Activated CD4-positive, alpha-beta T cell treated with anti-CD3 and anti-CD28 coated beads for 36 hours (primary cell): ENCODE results near the gene TMEM119. TPM values are rescaled to one million over a fixed set of nuclear protein-coding genes. Genes with fewer than 3 reads are reported as not detected.
"Not testable (repeated sequence)": the region's sequence is repeated elsewhere in the genome, so short reads cannot be mapped to it uniquely, and the experiment has no call there.

Experiments used
- ATAC-seq: fragments of 200-7000 bp; cut with Tn5 transposase; one replicate; pipeline ENCODE4 v1.10.0; 2021; ENCODE audit warnings: mild to moderate bottlenecking, moderate library complexity
- CTCF ChIA-PET: fragments of 350-600 bp; sonication (Branson Sonifier 250); formaldehyde crosslinking; loops from one replicate; lab custom pipeline; 2021; ENCODE audit warnings: antibody characterized with exemption; lab: Charles Lee
- POLR2A ChIA-PET: fragments of 350-600 bp; sonication (Branson Sonifier 250); formaldehyde crosslinking; loops from one replicate; lab custom pipeline; 2021; ENCODE audit warnings: antibody characterized with exemption, inconsistent platforms; lab: Charles Lee
- DNase-seq: peaks from one replicate; pipeline ENCODE4 v3.0.0-alpha.2; 2020
- H3K27ac Mint-ChIP-seq: one replicate; pipeline ENCODE4 v1.8.0; 2021; ENCODE audit warnings: mixed read lengths
- H3K27me3 Mint-ChIP-seq: one replicate; pipeline ENCODE4 v1.8.0; 2021; ENCODE audit warnings: mixed read lengths
- H3K36me3 Mint-ChIP-seq: one replicate; pipeline ENCODE4 v1.8.0; 2021; ENCODE audit warnings: low read depth, mixed read lengths
- H3K4me1 Mint-ChIP-seq: one replicate; pipeline ENCODE4 v1.8.0; 2021; ENCODE audit warnings: mixed read lengths
- H3K4me3 Mint-ChIP-seq: one replicate; pipeline ENCODE4 v1.8.0; 2021; ENCODE audit warnings: mild to moderate bottlenecking, moderate library complexity, mixed read lengths
- H3K9me3 Mint-ChIP-seq: one replicate; pipeline ENCODE4 v1.8.0; 2021; ENCODE audit warnings: low read depth, mixed read lengths
- intact Hi-C, 2 experiments: fragments of 100-400 bp; cut with DNase I in 1 of 2; cut with micrococcal nuclease in 1 of 2; formaldehyde crosslinking; loops; one replicate each; pipeline versions ENCODE4 v1.14.2 to v1.15.1; 2022 to 2024; cut with DNase I, micrococcal nuclease
- total RNA-seq, 2 experiments: library from RNA; stranded (reverse); gene quantifications; one replicate each; pipeline ENCODE4 v1.2.3, GENCODE V29; 2021

The TMEM119 gene
- total RNA-seq, 2 experiments from 2014 or later: 0.21 to 0.28 TPM

GRCh38 chr12:108598553-108599250 is 818 bp upstream of the TMEM119 start:
- Mint-ChIP-seq H3K4me3 (no peak overlapping the region), H3K36me3 (no peaks in the 10 kb centered on the region), H3K27ac (no peak overlapping the region), H3K27me3 (no peaks in the 10 kb centered on the region), H3K4me1 (no peaks in the 10 kb centered on the region), H3K9me3 (no peaks in the 10 kb centered on the region)
- ChIA-PET CTCF (interaction anchor here (0.6 kb wide), 1 partner anchor 13 kb away, joined by 3 read pairs; no protein-coding TSS in a partner anchor), POLR2A (no interaction called here)
- ATAC-seq (no peak), DNase-seq (no peak)
- intact Hi-C loops: no loop called here

- Mint-ChIP-seq H3K4me3 (no peak overlapping the region), H3K4me1 (no peaks in the 10 kb centered on the region), H3K27me3 (no peaks in the 10 kb centered on the region), H3K36me3 (no peaks in the 10 kb centered on the region), H3K9me3 (no peaks in the 10 kb centered on the region), H3K27ac (no peak overlapping the region)
- ATAC-seq (no peak), DNase-seq (no peak)
- intact Hi-C loops: no loop called here
- ChIA-PET POLR2A (no interaction called here), CTCF (interaction anchor here (0.6 to 0.7 kb wide), 2 partner anchors 364 to 496 kb away, joined by 3 to 4 read pairs; partner anchors contain the start of gene ALKBH2)
These were observed 878 bp downstream of the TMEM119 start for GRCh38 chr12:108596854-108597558.

- DNase-seq: no peak
- intact Hi-C loops: no loop called here
- H3K4me1 Mint-ChIP-seq: no peaks in the 10 kb centered on the region
- ChIA-PET POLR2A (no interaction called here), CTCF (interaction anchor here (0.6 to 0.7 kb wide), 3 partner anchors 9 to 497 kb away, joined by 3 to 4 read pairs (median 3); partner anchors contain the start of gene ALKBH2)
- no peaks in the 10 kb centered on the region for H3K27me3 Mint-ChIP-seq
- no peaks in the 10 kb centered on the region for H3K9me3 Mint-ChIP-seq
- H3K27ac Mint-ChIP-seq: no peak overlapping the region
- ATAC-seq: no peak
- H3K4me3 Mint-ChIP-seq: no peak overlapping the region
- no peaks in the 10 kb centered on the region for H3K36me3 Mint-ChIP-seq
These were observed 1.9 kb downstream of the TMEM119 start for GRCh38 chr12:108595711-108596647.

GRCh38 chr12:108594960-108595710 is 2.7 kb downstream of the TMEM119 start:
- intact Hi-C loops: no loop called here
- CTCF ChIA-PET: interaction anchor here (0.5 to 1.3 kb wide), 3 partner anchors 8 to 25 kb away, joined by 3 read pairs; no protein-coding TSS in a partner anchor
- no peaks in the 10 kb centered on the region for H3K9me3 Mint-ChIP-seq
- H3K27ac Mint-ChIP-seq: no peak overlapping the region
- DNase-seq: no peak
- H3K36me3 Mint-ChIP-seq: no peaks in the 10 kb centered on the region
- H3K27me3 Mint-ChIP-seq: no peaks in the 10 kb centered on the region
- POLR2A ChIA-PET: no interaction called here
- no peak overlapping the region for H3K4me3 Mint-ChIP-seq
- H3K4me1 Mint-ChIP-seq: no peaks in the 10 kb centered on the region
- ATAC-seq: no peak

- no peaks in the 10 kb centered on the region for H3K36me3 Mint-ChIP-seq
- no peaks in the 10 kb centered on the region for H3K9me3 Mint-ChIP-seq
- H3K4me3 Mint-ChIP-seq: no peak overlapping the region
- intact Hi-C loops: no loop called here
- no peak for ATAC-seq
- H3K27me3 Mint-ChIP-seq: no peaks in the 10 kb centered on the region
- DNase-seq: no peak
- no peaks in the 10 kb centered on the region for H3K4me1 Mint-ChIP-seq
- no peak overlapping the region for H3K27ac Mint-ChIP-seq
- CTCF ChIA-PET: interaction anchor here (0.5 to 1.3 kb wide), 2 partner anchors 18 to 25 kb away, joined by 3 read pairs; no protein-coding TSS in a partner anchor
- POLR2A ChIA-PET: no interaction called here
These were observed 3.5 kb downstream of the TMEM119 start for GRCh38 chr12:108594323-108594903.

- CTCF ChIA-PET: no interaction called here
- no peak overlapping the region for H3K27ac Mint-ChIP-seq
- no peaks in the 10 kb centered on the region for H3K9me3 Mint-ChIP-seq
- DNase-seq (no peak), ATAC-seq (no peak)
- intact Hi-C loops: no loop called here
- no peaks in the 10 kb centered on the region for H3K36me3 Mint-ChIP-seq
- no peaks in the 10 kb centered on the region for H3K4me1 Mint-ChIP-seq
- H3K4me3 Mint-ChIP-seq: no peak overlapping the region
- POLR2A ChIA-PET: no interaction called here
- H3K27me3 Mint-ChIP-seq: no peaks in the 10 kb centered on the region
These were observed 5.6 kb downstream of the TMEM119 start for GRCh38 chr12:108592033-108592909.

GRCh38 chr12:108591267-108591980 is 6.5 kb downstream of the TMEM119 start:
- ChIA-PET CTCF (no interaction called here), POLR2A (no interaction called here)
- DNase-seq: no peak
- H3K27ac Mint-ChIP-seq: no peak overlapping the region
- no peaks in the 10 kb centered on the region for H3K9me3 Mint-ChIP-seq
- no peaks in the 10 kb centered on the region for H3K4me1 Mint-ChIP-seq
- H3K36me3 Mint-ChIP-seq: no peaks in the 10 kb centered on the region
- H3K4me3 Mint-ChIP-seq: no peak overlapping the region
- H3K27me3 Mint-ChIP-seq: no peaks in the 10 kb centered on the region
- ATAC-seq: no peak
- intact Hi-C loops: no loop called here

GRCh38 chr12:108590463-108590862 is 7.4 kb downstream of the TMEM119 start:
- H3K36me3 Mint-ChIP-seq, POLR2A ChIA-PET, CTCF ChIA-PET, intact Hi-C loops, H3K4me3 Mint-ChIP-seq, H3K27ac Mint-ChIP-seq, H3K9me3 Mint-ChIP-seq, ATAC-seq, H3K4me1 Mint-ChIP-seq, H3K27me3 Mint-ChIP-seq, DNase-seq: not testable (repeated sequence)

- DNase-seq (no peak), ATAC-seq (no peak)
- Mint-ChIP-seq H3K4me3 (no peak overlapping the region), H3K9me3 (no peaks in the 10 kb centered on the region), H3K36me3 (no peaks in the 10 kb centered on the region), H3K4me1 (no peaks in the 10 kb centered on the region), H3K27ac (no peak overlapping the region), H3K27me3 (no peaks in the 10 kb centered on the region)
- ChIA-PET CTCF (no interaction called here), POLR2A (no interaction called here)
- intact Hi-C loops: no loop called here
These were observed 8.0 kb downstream of the TMEM119 start for GRCh38 chr12:108589840-108590229.
